ENCODE measurements around the gene PIK3R2.
A peak's percentile ranks its signal among the peaks of the same experiment; 100 is the strongest.

The PIK3R2 gene

GRCh38 chr19:18174983-18175382 is 22.0 kb downstream of the PIK3R2 start:
- no peak for DNase-seq

GRCh38 chr19:18176367-18177310 is 23.7 kb downstream of the PIK3R2 start:
- no peak for DNase-seq

- no peak for DNase-seq
These were observed 27.0 kb downstream of the PIK3R2 start for GRCh38 chr19:18179957-18180356.

- no peak for DNase-seq
These were observed 30.6 kb downstream of the PIK3R2 start for GRCh38 chr19:18183529-18183928.

- no peak for DNase-seq
These were observed 32.6 kb downstream of the PIK3R2 start for GRCh38 chr19:18185538-18185937.

GRCh38 chr19:18190278-18190677 is 37.3 kb downstream of the PIK3R2 start:
- DNase-seq: no peak

- DNase-seq: no peak
These were observed 38.7 kb downstream of the PIK3R2 start for GRCh38 chr19:18191640-18192062.

- DNase-seq: peak; percentile 98
These were observed 39.9 kb downstream of the PIK3R2 start, which contains the start of gene MPV17L2 for GRCh38 chr19:18192673-18193387. TSS of gene MPV17L2 (plus strand) at chr19:18193218. CDS start at chr19:18193282, 64 bp downstream.

- DNase-seq: no peak
These were observed 40.6 kb downstream of the PIK3R2 start for GRCh38 chr19:18193388-18194180.

- DNase-seq: no peak
These were observed 41.2 kb downstream of the PIK3R2 start for GRCh38 chr19:18194181-18194530.

GRCh38 chr19:18194554-18195238 is 41.7 kb downstream of the PIK3R2 start:
- no peak for DNase-seq

- DNase-seq: no peak
These were observed 43.5 kb downstream of the PIK3R2 start for GRCh38 chr19:18196511-18196845.

- DNase-seq: no peak
These were observed 44.3 kb downstream of the PIK3R2 start for GRCh38 chr19:18197306-18197705.

GRCh38 chr19:18197941-18198340 is 45.0 kb downstream of the PIK3R2 start:
- no peak for DNase-seq

GRCh38 chr19:18198374-18198773 is 45.4 kb downstream of the PIK3R2 start:
- no peak for DNase-seq

GRCh38 chr19:18202397-18202777 is 49.4 kb downstream of the PIK3R2 start:
- no peak for DNase-seq

GRCh38 chr19:18202778-18203407 is 49.9 kb downstream of the PIK3R2 start:
- DNase-seq: no peak

- DNase-seq: peak; percentile 42
These were observed 50.5 kb downstream of the PIK3R2 start for GRCh38 chr19:18203408-18203862.

- peak; percentile 99 for DNase-seq
These were observed 51.0 kb downstream of the PIK3R2 start, which contains the start of gene RAB3A for GRCh38 chr19:18203863-18204393. TSS of gene RAB3A (minus strand) at chr19:18204042. CDS start at chr19:18202740, 1,302 bp downstream.

GRCh38 chr19:18204394-18205199 is 51.6 kb downstream of the PIK3R2 start:
- peak; percentile 47 for DNase-seq
